ENCODE data around the gene OSBPL1A.

The OSBPL1A gene

DNA sequence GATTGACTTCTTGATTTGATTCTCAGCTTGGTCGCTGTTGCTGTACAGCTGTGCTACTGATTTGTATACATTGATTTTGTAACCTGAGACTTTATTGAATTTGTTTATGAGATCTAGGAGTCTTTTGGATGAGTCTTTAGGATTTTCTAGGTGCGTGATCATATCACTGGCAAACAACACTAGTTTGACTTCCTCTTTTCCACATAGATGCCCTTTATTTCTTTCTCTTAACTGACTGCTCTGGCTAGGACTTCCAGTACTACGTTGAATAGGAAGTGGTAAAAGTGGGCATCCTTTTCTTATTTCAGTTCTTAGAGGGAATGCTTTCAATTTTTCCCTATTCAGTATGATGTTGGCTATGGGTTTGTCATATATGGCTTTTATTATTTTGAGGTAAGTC lies 101.3 kb downstream of the OSBPL1A start:
- no peak overlapping the region for H3K4me3 ChIP-seq (ENCODE audit: low read depth, low read length)
- ChIA-PET CTCF (no interaction called here), POLR2A (no interaction called here)
- no peak for DNase-seq (ENCODE audit: low read depth, low spot score)
- TF ChIP-seq, protein P1, sequence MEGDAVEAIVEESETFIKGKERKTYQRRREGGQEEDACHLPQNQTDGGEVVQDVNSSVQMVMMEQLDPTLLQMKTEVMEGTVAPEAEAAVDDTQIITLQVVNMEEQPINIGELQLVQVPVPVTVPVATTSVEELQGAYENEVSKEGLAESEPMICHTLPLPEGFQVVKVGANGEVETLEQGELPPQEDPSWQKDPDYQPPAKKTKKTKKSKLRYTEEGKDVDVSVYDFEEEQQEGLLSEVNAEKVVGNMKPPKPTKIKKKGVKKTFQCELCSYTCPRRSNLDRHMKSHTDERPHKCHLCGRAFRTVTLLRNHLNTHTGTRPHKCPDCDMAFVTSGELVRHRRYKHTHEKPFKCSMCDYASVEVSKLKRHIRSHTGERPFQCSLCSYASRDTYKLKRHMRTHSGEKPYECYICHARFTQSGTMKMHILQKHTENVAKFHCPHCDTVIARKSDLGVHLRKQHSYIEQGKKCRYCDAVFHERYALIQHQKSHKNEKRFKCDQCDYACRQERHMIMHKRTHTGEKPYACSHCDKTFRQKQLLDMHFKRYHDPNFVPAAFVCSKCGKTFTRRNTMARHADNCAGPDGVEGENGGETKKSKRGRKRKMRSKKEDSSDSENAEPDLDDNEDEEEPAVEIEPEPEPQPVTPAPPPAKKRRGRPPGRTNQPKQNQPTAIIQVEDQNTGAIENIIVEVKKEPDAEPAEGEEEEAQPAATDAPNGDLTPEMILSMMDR (IDR thresholded peaks at IDR 0.05; ENCODE audit: insufficient read depth, low read length, missing control alignments), result no peak

DNA sequence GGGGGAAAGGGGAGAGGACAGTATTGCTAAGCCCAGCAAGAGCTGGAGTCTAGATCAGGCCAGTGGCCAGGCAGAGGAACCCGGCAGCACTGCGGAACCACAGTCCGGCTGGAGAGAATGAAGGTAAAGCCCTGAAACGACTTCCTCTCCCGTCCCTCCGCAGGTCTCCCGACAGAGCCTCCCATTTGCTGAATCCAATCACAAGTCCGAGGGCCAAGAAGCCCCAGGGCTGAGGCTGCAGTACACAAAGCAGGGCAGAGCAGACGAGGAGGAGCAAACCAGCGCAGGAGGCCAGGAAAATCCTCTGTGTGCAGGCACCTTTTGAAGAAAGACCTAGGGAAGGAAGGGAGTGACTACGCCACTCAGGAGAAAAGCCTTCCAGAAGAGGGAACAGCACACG lies 104.4 kb downstream of the OSBPL1A start:
- TF ChIP-seq, protein P1 (IDR thresholded peaks at IDR 0.05; ENCODE audit: insufficient read depth, low read length, missing control alignments), result no peak
- CTCF ChIA-PET, result no interaction called here
- H3K4me3 ChIP-seq (ENCODE audit: low read depth, low read length), result no peak overlapping the region
- POLR2A ChIA-PET, result no interaction called here
- DNase-seq (ENCODE audit: low read depth, low spot score), result no peak

DNA sequence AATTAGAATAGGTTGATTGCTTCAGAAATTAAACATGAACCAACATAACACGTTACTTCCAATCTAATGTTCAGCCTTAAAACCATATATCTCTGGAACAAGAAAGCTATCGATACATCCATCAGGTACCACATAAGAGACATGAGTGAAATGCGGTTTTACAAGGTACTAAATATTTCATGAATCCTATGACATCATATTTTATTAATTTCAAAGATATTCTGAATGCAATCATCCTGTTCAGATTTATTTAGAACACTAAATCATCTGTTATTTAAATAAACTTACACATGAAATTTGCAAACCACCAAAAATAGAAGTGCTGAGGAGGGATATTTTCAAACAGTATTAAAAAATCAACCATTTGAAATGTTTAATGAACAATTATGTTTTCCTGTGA lies 119.0 kb downstream of the OSBPL1A start:
- H3K4me3 ChIP-seq (ENCODE audit: low read depth, low read length), result no peak overlapping the region
- POLR2A ChIA-PET, result no interaction called here
- TF ChIP-seq, protein P1 (IDR thresholded peaks at IDR 0.05; ENCODE audit: insufficient read depth, low read length, missing control alignments), result no peak
- no peak for DNase-seq (ENCODE audit: low read depth, low spot score)
- CTCF ChIA-PET, result interaction anchor here (1.6 kb wide), 1 partner anchor 8 kb away, joined by 5 read pairs; no protein-coding TSS in a partner anchor

DNA sequence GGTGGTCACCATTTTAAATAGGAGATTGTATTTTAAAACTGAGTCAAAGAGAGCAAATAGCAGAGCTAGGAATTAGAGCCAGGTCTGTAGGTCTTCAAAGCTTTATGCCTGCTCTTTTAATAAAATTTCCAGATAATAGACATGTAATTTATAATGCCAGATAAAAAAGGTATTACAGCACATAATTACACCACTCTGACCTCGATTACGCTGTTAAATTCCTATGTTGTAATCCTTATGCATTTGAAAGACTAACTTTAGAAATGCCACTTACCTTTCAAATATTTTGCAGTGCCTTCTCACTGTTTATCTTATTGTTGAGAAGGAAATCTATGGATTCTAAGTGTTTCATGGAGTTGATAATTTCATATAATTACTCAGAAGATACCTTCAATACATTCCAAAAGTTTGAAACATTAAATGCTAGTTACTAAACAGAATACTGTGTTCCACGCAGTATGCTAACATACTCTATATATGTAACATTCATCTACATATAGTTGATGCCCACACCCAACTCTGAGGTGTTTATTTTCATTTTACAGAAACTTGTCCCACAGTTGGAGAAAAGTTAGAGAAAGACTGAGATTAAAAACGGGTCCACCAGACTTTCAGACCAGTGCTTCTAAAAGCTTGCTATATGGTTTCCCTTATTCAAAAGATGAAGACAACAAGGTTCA lies 120.0 kb downstream of the OSBPL1A start:
- TF ChIP-seq, protein P1 (IDR thresholded peaks at IDR 0.05; ENCODE audit: insufficient read depth, low read length, missing control alignments), result no peak
- ChIA-PET POLR2A (no interaction called here), CTCF (interaction anchor here (1.6 kb wide), 1 partner anchor 9 kb away, joined by 5 read pairs; no protein-coding TSS in a partner anchor)
- no peak overlapping the region for H3K4me3 ChIP-seq (ENCODE audit: low read depth, low read length)
- DNase-seq (ENCODE audit: low read depth, low spot score), result no peak

DNA sequence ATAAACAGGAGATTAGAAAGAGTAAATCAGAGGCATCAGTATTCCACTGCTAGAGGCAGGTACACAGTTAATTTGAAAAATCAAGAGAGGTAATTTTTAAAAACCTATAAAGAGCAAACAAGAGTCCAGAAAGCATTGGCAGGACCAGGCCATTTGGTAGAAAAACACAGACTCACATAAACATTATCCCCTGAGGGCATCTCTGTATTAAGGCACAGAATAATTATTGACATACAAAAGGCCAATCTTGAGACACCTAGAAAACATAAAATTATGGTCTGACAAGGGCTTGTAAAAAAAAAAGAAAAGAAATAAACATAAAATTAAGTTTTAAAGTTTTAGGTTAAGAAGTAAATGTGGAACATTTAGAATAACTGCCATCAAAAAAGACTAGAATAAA lies 120.6 kb downstream of the OSBPL1A start:
- H3K4me3 ChIP-seq (ENCODE audit: low read depth, low read length), result no peak overlapping the region
- DNase-seq (ENCODE audit: low read depth, low spot score), result no peak
- CTCF ChIA-PET, result interaction anchor here (1.6 kb wide), 1 partner anchor 10 kb away, joined by 5 read pairs; no protein-coding TSS in a partner anchor
- TF ChIP-seq, protein P1 (IDR thresholded peaks at IDR 0.05; ENCODE audit: insufficient read depth, low read length, missing control alignments), result no peak
- POLR2A ChIA-PET, result no interaction called here

DNA sequence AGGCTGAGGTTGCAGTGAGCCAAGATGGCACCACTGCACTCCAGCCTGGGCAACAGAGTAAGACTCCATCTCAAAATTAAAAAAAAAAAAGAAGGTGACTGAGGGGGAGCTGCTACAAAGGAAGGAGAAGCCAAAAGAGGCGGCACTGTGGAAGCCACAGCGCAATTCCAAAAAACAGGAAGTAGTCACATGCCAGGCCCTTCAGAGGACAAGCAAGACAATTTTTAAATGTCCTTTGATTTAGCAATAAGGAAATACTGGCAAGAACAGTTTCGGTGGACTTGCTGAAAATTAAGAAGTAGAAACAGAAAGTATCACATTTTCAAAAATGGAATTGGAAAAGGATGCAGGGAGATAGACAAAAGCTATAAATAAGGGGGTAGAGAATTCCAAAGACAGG lies 122.8 kb downstream of the OSBPL1A start:
- H3K4me3 ChIP-seq (ENCODE audit: low read depth, low read length), result no peak overlapping the region
- ChIA-PET CTCF (interaction anchor here (1.4 kb wide), 1 partner anchor 98 kb away, joined by 3 read pairs; no protein-coding TSS in a partner anchor), POLR2A (no interaction called here)
- DNase-seq (ENCODE audit: low read depth, low spot score), result no peak
- TF ChIP-seq, protein P1 (IDR thresholded peaks at IDR 0.05; ENCODE audit: insufficient read depth, low read length, missing control alignments), result no peak
